ENCODE results near the gene TUBB1.
"Not testable (repeated sequence)": the region's sequence is repeated elsewhere in the genome, so short reads cannot be mapped to it uniquely, and the experiment has no call there.

The TUBB1 gene
- total RNA-seq = 0 reads per million in 2 donors

- DNase-seq = no peak
These were observed at the start of gene TUBB1 for GRCh38 chr20:59019217-59019616. TUBB1 (plus strand) TSS chr20:59019429; CDS start chr20:59019523, 94 bp downstream.

GRCh38 chr20:58969439-58969838 is 49.8 kb upstream of the TUBB1 start:
- no peak for DNase-seq

- DNase-seq = no peak
These were observed 49.1 kb upstream of the TUBB1 start for GRCh38 chr20:58970146-58970545.

GRCh38 chr20:58971429-58971828 is 47.8 kb upstream of the TUBB1 start:
- DNase-seq = no peak

GRCh38 chr20:58973179-58973578 is 46.0 kb upstream of the TUBB1 start:
- no peak for DNase-seq

- no peak for DNase-seq
These were observed 45.4 kb upstream of the TUBB1 start for GRCh38 chr20:58973866-58974265.

- DNase-seq = no peak
These were observed 43.9 kb upstream of the TUBB1 start for GRCh38 chr20:58975353-58975752.

GRCh38 chr20:58976061-58976730 is 43.0 kb upstream of the TUBB1 start:
- DNase-seq = no peak

GRCh38 chr20:58978351-58979190 is 40.7 kb upstream of the TUBB1 start:
- no peak for DNase-seq

- DNase-seq = peak; percentile 78 to 89 (median 84)
These were observed 38.3 kb upstream of the TUBB1 start, which contains the start of gene NELFCD for GRCh38 chr20:58980711-58981627. NELFCD (plus strand) TSS chr20:58981256; CDS start chr20:58981310, 54 bp downstream.

- DNase-seq = peak in 2 of 5 experiments; percentile 6 to 48
These were observed 37.4 kb upstream of the TUBB1 start for GRCh38 chr20:58981628-58982364.

GRCh38 chr20:58982406-58983114 is 36.7 kb upstream of the TUBB1 start:
- peak in 2 of 5 experiments; percentile 48 to 67 for DNase-seq

GRCh38 chr20:58983115-58983468 is 36.1 kb upstream of the TUBB1 start:
- DNase-seq = not testable (repeated sequence)

GRCh38 chr20:58984691-58985090 is 34.5 kb upstream of the TUBB1 start:
- DNase-seq = no peak

- no peak for DNase-seq
These were observed 33.6 kb upstream of the TUBB1 start for GRCh38 chr20:58985656-58986055.

GRCh38 chr20:58986286-58986967 is 32.8 kb upstream of the TUBB1 start:
- DNase-seq = peak in 1 of 5 experiments; percentile 63

GRCh38 chr20:58986968-58987517 is 32.2 kb upstream of the TUBB1 start:
- DNase-seq = no peak

- DNase-seq = no peak
These were observed 31.3 kb upstream of the TUBB1 start for GRCh38 chr20:58987790-58988564.

- DNase-seq = no peak
These were observed 30.7 kb upstream of the TUBB1 start for GRCh38 chr20:58988565-58988882.

GRCh38 chr20:58989196-58989595 is 30.0 kb upstream of the TUBB1 start:
- DNase-seq = no peak
